DMS 273 (cell line): ENCODE data around the gene BDP1.
"Not testable (repeated sequence)": the region's sequence is repeated elsewhere in the genome, so short reads cannot be mapped to it uniquely, and the experiment has no call there.

Source experiments
- DNase-seq: peaks from one replicate; lab custom pipeline; 2025; ENCODE audit not compliant: unreplicated experiment; lab: John Stamatoyannopoulos, UW

BDP1 gene

GRCh38 chr5:71455427-71456361 lies at the start of gene BDP1:
BDP1 (plus strand) TSS chr5:71455651; CDS start chr5:71455878, 227 bp downstream.
- peak; percentile 98 for DNase-seq

- not testable (repeated sequence) for DNase-seq
Observed at GRCh38 chr5:71410088-71410487, 45.4 kb upstream of the BDP1 start.

GRCh38 chr5:71415626-71416025 lies 39.8 kb upstream of the BDP1 start:
- DNase-seq = not testable (repeated sequence)

GRCh38 chr5:71418026-71418425 lies 37.4 kb upstream of the BDP1 start:
- not testable (repeated sequence) for DNase-seq

GRCh38 chr5:71421278-71421677 lies 34.2 kb upstream of the BDP1 start:
- DNase-seq = not testable (repeated sequence)

GRCh38 chr5:71423896-71424295 lies 31.6 kb upstream of the BDP1 start:
- peak; percentile 6 for DNase-seq

GRCh38 chr5:71426686-71427474 lies 28.6 kb upstream of the BDP1 start:
- not testable (repeated sequence) for DNase-seq

GRCh38 chr5:71432410-71432809 lies 23.0 kb upstream of the BDP1 start:
- DNase-seq = not testable (repeated sequence)

- not testable (repeated sequence) for DNase-seq
Observed at GRCh38 chr5:71434825-71435224, 20.6 kb upstream of the BDP1 start.

- DNase-seq = not testable (repeated sequence)
Observed at GRCh38 chr5:71441564-71441963, 13.9 kb upstream of the BDP1 start.

GRCh38 chr5:71443891-71444290 lies 11.6 kb upstream of the BDP1 start:
- DNase-seq = not testable (repeated sequence)

GRCh38 chr5:71445015-71445414 lies 10.4 kb upstream of the BDP1 start:
- not testable (repeated sequence) for DNase-seq

- not testable (repeated sequence) for DNase-seq
Observed at GRCh38 chr5:71445523-71446152, 9.8 kb upstream of the BDP1 start.

GRCh38 chr5:71446540-71447216 lies 8.8 kb upstream of the BDP1 start:
- DNase-seq = not testable (repeated sequence)

- peak; percentile 81 for DNase-seq
Observed at GRCh38 chr5:71447218-71447808, 8.1 kb upstream of the BDP1 start.

- no peak for DNase-seq
Observed at GRCh38 chr5:71452876-71453275, 2.6 kb upstream of the BDP1 start.

GRCh38 chr5:71454913-71455312 lies 538 bp upstream of the BDP1 start:
- DNase-seq = no peak

- peak; percentile 35 for DNase-seq
Observed at GRCh38 chr5:71456362-71456743, 902 bp downstream of the BDP1 start.

- no peak for DNase-seq
Observed at GRCh38 chr5:71457106-71457505, 1.7 kb downstream of the BDP1 start.

GRCh38 chr5:71460693-71461092 lies 5.2 kb downstream of the BDP1 start:
- DNase-seq = no peak
